ENCODE measurements around the gene TMEM135.

DNA sequence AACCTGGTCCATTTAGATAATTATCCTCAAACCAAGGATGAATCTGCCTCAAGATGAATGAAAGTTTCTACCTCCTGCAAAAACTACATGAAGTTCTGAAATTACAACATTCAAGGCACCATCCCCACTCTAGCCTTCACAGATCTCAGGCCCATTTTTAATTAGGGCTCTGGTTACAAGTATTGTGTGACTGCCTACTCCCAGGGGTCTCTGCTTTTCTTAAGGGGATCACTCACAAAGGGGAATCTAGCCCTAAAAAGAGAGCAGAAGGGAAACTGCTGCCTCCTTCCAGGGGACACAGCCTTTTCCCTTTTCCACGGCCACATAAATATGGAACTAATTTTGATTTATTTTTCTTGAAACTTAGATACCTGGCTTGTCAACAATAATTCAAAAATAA, 17.4 kb upstream of the TMEM135 start:
- TF ChIP-seq, protein P1, sequence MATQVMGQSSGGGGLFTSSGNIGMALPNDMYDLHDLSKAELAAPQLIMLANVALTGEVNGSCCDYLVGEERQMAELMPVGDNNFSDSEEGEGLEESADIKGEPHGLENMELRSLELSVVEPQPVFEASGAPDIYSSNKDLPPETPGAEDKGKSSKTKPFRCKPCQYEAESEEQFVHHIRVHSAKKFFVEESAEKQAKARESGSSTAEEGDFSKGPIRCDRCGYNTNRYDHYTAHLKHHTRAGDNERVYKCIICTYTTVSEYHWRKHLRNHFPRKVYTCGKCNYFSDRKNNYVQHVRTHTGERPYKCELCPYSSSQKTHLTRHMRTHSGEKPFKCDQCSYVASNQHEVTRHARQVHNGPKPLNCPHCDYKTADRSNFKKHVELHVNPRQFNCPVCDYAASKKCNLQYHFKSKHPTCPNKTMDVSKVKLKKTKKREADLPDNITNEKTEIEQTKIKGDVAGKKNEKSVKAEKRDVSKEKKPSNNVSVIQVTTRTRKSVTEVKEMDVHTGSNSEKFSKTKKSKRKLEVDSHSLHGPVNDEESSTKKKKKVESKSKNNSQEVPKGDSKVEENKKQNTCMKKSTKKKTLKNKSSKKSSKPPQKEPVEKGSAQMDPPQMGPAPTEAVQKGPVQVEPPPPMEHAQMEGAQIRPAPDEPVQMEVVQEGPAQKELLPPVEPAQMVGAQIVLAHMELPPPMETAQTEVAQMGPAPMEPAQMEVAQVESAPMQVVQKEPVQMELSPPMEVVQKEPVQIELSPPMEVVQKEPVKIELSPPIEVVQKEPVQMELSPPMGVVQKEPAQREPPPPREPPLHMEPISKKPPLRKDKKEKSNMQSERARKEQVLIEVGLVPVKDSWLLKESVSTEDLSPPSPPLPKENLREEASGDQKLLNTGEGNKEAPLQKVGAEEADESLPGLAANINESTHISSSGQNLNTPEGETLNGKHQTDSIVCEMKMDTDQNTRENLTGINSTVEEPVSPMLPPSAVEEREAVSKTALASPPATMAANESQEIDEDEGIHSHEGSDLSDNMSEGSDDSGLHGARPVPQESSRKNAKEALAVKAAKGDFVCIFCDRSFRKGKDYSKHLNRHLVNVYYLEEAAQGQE (IDR thresholded peaks at IDR 0.05; ENCODE audit: insufficient read depth in 1 of 2, low read depth in 2 of 2, low read length in 1 of 2) = no peak
- TF ChIP-seq, protein P2, sequence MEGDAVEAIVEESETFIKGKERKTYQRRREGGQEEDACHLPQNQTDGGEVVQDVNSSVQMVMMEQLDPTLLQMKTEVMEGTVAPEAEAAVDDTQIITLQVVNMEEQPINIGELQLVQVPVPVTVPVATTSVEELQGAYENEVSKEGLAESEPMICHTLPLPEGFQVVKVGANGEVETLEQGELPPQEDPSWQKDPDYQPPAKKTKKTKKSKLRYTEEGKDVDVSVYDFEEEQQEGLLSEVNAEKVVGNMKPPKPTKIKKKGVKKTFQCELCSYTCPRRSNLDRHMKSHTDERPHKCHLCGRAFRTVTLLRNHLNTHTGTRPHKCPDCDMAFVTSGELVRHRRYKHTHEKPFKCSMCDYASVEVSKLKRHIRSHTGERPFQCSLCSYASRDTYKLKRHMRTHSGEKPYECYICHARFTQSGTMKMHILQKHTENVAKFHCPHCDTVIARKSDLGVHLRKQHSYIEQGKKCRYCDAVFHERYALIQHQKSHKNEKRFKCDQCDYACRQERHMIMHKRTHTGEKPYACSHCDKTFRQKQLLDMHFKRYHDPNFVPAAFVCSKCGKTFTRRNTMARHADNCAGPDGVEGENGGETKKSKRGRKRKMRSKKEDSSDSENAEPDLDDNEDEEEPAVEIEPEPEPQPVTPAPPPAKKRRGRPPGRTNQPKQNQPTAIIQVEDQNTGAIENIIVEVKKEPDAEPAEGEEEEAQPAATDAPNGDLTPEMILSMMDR (IDR thresholded peaks at IDR 0.05) = no peak
- TF ChIP-seq SIN3A (IDR thresholded peaks at IDR 0.05; ENCODE audit: borderline replicate concordance, insufficient read depth, low read depth, low read length) (no peak), POLR2AphosphoS5 (IDR thresholded peaks at IDR 0.05; ENCODE audit: low read depth, low read length) (no peak), TCF7L2 (IDR thresholded peaks at IDR 0.05; ENCODE audit: low read depth, low read length) (no peak)
